ENCODE results near the gene KCNMB1.
A peak's percentile ranks its signal among the peaks of the same experiment; 100 is the strongest.

KCNMB1 gene

GRCh38 chr5:170338291-170338690 lies 50.9 kb downstream of the KCNMB1 start:
- TF ChIP-seq SPI1 (IDR thresholded peaks at IDR 0.05; ENCODE audit: borderline replicate concordance, low read depth) = no peak
- TF ChIP-seq CTCF (IDR thresholded peaks at IDR 0.05; ENCODE audit: insufficient read depth, low read length) = no peak
- Histone ChIP-seq H3K4me3 (replicated peaks; ENCODE audit: insufficient read depth, low read length) (no peak overlapping the region), H3K27ac (replicated peaks) (no peak overlapping the region), H3K27me3 (ENCODE audit: insufficient read depth, poor library complexity, severe bottlenecking) (no peaks in the 10 kb centered on the region)
- no peak for DNase-seq (ENCODE audit: low read depth in 1 of 2, low spot score in 1 of 2)

- Histone ChIP-seq H3K4me3 (replicated peaks; ENCODE audit: insufficient read depth, low read length) (no peak overlapping the region), H3K27me3 (ENCODE audit: insufficient read depth, poor library complexity, severe bottlenecking) (no peaks in the 10 kb centered on the region), H3K27ac (replicated peaks) (no peak overlapping the region)
- TF ChIP-seq REST (IDR thresholded peaks at IDR 0.05; ENCODE audit: insufficient replicate concordance, low read depth) (no peak), POLR2AphosphoS5 (IDR thresholded peaks at IDR 0.05; ENCODE audit: low read depth) (no peak), SPI1 (IDR thresholded peaks at IDR 0.05; ENCODE audit: borderline replicate concordance, low read depth) (no peak), GABPA (IDR thresholded peaks at IDR 0.05; ENCODE audit: low read depth) (no peak)
- DNase-seq (ENCODE audit: low read depth in 1 of 2, low spot score in 1 of 2) = no peak
These were observed 52.0 kb downstream of the KCNMB1 start for GRCh38 chr5:170337045-170337733.

GRCh38 chr5:170336065-170336464 lies 53.1 kb downstream of the KCNMB1 start:
- DNase-seq (ENCODE audit: low read depth in 1 of 2, low spot score in 1 of 2) = no peak
- no peaks in the 10 kb centered on the region for H3K27me3 ChIP-seq (ENCODE audit: insufficient read depth, poor library complexity, severe bottlenecking)
- no peak overlapping the region for H3K4me3 ChIP-seq (replicated peaks; ENCODE audit: insufficient read depth, low read length)
- H3K27ac ChIP-seq (replicated peaks) = no peak overlapping the region
- TF ChIP-seq SPI1 (IDR thresholded peaks at IDR 0.05; ENCODE audit: borderline replicate concordance, low read depth) (no peak), CTCF (IDR thresholded peaks at IDR 0.05; ENCODE audit: insufficient read depth, low read length) (no peak), GABPA (IDR thresholded peaks at IDR 0.05; ENCODE audit: low read depth) (no peak), REST (IDR thresholded peaks at IDR 0.05; ENCODE audit: insufficient replicate concordance, low read depth) (no peak), POLR2AphosphoS5 (IDR thresholded peaks at IDR 0.05; ENCODE audit: low read depth) (no peak)

GRCh38 chr5:170334626-170335025 lies 54.5 kb downstream of the KCNMB1 start:
- no peak for DNase-seq (ENCODE audit: low read depth in 1 of 2, low spot score in 1 of 2)
- TF ChIP-seq GABPA (IDR thresholded peaks at IDR 0.05; ENCODE audit: low read depth) (no peak), CTCF (IDR thresholded peaks at IDR 0.05; ENCODE audit: insufficient read depth, low read length) (no peak), SPI1 (IDR thresholded peaks at IDR 0.05; ENCODE audit: borderline replicate concordance, low read depth) (no peak), POLR2AphosphoS5 (IDR thresholded peaks at IDR 0.05; ENCODE audit: low read depth) (no peak), REST (IDR thresholded peaks at IDR 0.05; ENCODE audit: insufficient replicate concordance, low read depth) (no peak)
- Histone ChIP-seq H3K27ac (replicated peaks) (peak overlapping the region; percentile 24; the same call in 1 of the 2 replicates), H3K4me3 (replicated peaks; ENCODE audit: insufficient read depth, low read length) (no peak overlapping the region), H3K27me3 (ENCODE audit: insufficient read depth, poor library complexity, severe bottlenecking) (no peaks in the 10 kb centered on the region)
